ENCODE data around the gene NIPAL1.

NIPAL1 gene

DNA sequence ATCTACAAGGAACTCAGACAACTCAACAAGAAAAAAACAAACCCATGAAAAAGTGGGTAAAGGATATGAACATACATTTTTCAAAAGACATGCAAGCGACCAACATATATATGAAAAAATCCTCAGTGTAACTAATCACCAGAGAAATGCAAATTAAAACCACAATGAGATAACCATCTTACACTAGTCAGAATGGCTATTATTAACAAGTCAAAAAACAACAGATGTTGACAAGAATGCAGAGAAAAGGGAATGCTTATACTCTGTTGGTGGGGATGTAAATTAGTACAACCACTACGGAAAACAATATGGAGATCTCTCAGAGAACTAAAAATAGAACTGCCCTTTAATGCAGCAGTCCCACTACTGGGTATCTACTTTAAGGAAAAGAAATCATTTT, 12.1 kb downstream of the NIPAL1 start:
- DNase-seq, result no peak

GRCh38 chr4:48030470-48030869, 13.9 kb downstream of the NIPAL1 start:
- DNase-seq, result no peak

- DNase-seq, result no peak
Observed at GRCh38 chr4:48031802-48032525, 15.4 kb downstream of the NIPAL1 start.

DNA sequence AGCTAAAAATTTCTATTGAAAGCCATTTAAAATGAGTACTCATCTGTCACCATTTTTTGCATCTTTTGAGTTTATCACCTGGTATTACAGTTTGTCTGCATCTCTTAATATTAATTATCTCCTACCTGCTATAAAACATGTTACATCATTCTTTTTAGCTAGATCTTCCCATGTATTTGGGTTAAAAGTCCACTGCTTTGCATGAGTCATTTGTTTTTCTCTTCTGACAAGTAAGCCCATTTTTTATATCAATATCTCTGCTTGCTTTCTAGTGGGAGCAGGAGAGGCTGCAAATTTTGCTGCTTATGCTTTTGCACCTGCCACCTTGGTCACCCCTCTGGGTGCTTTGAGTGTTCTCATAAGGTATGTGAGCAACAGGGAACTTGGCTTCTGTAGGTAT, 16.1 kb downstream of the NIPAL1 start:
- DNase-seq, result no peak

GRCh38 chr4:48033412-48033811, 16.8 kb downstream of the NIPAL1 start:
- no peak for DNase-seq

DNA sequence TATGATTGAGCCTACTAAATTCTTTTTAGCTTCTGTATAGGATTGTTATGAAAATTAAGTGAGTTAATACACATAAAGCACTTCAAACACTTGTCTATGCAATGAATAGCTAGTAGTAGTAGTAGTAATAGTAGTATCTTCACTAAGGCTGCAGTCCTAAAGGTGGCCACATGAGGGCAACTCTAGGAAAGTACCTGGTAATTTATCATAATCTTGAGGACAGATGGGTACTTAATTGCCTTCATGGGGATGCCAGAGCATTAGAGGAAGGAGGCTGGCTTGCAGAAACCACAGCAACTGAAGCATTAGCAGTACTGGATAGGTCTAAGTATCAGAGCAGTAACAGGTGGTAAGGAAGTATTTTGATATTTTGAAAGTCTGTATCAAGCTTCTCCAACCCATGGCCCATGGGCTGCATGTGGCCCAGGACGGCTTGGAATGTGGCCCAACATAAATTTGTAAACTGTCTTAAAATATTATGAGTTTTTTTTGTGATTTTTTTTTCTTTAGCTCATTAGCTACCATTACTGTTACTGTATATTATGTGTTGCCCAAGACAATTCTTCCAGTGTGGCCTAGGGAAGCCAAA, 17.3 kb downstream of the NIPAL1 start:
- no peak for DNase-seq

GRCh38 chr4:48035952-48036351, 19.4 kb downstream of the NIPAL1 start:
- DNase-seq, result no peak

- DNase-seq, result no peak
Observed at GRCh38 chr4:48037117-48037462, 20.5 kb downstream of the NIPAL1 start.

DNA sequence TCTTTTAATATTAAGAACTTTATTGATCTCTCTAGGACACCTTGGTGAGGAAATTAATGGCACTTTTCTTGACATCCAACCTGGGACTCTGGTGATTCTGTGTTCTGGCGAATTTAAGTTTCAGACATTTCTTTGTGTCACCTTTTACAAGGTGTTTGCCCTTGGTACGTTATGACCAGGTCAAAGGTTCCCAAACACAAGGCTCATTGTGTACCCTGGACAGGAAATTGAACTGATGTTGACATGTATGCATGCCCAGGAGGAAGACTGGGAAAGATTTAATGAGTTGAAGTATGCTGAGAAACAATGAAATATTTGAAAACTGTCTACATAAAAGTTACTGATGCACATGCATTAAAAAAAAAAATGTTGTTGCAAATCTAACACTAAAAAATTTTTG, 22.1 kb downstream of the NIPAL1 start:
- DNase-seq, result no peak

DNA sequence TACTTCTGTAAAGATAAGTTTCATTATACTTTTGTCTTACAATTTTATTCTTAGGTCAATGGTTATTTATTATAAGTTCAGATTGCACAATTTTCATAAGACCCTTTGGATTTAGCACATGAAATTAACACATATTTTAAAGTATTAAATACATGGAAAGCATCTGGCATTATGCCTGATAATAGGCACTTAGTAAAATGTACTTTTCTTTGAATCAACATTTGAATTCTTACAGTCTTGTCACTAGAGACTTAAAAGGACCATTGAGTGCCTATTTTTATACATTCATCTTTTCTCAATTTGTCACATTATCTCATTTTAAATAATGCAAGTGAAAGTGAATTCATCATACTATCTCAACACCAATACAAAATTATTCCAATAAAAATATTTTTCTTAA, 23.0 kb downstream of the NIPAL1 start:
- no peak for DNase-seq

DNA sequence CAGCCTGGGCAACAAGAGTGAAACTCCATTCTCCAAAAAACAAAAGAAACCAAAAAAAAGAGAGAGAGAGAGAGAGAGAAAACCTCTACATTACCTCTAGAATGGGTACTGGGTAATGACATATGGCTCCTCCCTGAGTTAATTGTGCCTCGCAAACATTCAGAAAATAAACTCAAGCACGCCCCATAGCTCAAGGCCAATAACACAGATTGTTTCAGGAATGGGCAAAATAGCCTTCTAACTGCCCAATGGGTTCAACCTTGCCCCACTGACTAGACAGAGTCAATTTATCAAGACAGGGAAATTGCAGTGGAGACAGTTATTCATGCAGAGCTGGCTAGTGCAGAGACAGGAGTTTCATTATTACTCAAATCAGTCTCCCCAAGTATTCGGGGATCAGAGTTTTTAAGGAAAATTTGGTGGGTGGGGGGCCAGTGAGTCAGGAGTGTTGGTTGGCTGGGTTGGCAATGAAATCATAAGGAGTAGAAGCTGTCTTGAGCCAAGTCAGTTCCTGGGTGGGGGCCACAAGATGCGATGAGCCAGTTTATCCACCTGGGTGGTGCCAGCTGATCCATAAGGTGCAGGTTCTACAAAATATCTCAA, 25.1 kb downstream of the NIPAL1 start:
- DNase-seq, result no peak

GRCh38 chr4:48042979-48043461, 26.4 kb downstream of the NIPAL1 start:
- no peak for DNase-seq

GRCh38 chr4:48043504-48043903, 26.9 kb downstream of the NIPAL1 start:
- no peak for DNase-seq

DNA sequence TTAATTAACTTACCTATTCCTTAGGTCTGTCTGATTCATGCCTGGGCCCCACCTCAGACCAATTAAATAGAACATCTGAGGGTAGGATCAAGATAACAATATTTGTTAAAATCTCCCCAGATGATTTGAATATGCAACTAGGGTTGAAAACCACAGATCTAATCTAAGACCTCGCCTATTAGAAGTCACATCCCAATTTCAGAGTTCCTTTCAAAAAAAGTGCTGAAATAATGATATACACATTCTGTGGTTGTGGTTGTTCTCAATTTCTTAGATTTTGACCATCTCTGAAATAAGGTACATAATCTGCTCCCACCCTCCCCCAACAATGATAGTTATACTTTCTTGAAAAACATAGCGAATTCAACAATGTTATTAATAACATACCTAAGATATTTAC, 27.7 kb downstream of the NIPAL1 start:
- no peak for DNase-seq

- no peak for DNase-seq
Observed at GRCh38 chr4:48046059-48046458, 29.5 kb downstream of the NIPAL1 start.

DNA sequence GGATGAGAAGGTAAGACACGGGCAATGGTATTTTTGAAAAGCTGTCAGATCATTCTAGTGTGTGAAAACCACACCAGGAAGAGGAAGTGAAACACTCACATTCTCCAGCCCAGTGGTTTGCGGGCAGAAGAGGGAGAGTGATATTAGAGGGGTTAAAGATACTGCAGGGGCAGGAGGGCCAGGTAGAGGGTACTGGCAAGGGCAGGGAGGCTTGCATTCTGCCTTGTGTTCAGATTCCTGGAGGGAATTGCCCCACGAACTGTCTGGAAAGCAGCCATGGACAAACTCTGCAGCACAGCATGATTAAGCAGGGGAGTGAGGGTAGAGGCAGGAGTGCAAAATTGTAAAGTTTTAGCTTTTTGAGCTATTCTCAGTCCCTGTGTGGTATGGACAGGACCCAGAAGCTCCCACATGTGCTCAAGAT, 30.9 kb downstream of the NIPAL1 start:
- no peak for DNase-seq

- DNase-seq, result no peak
Observed at GRCh38 chr4:48047896-48048295, 31.3 kb downstream of the NIPAL1 start.

- DNase-seq, result no peak
Observed at GRCh38 chr4:48049483-48049882, 32.9 kb downstream of the NIPAL1 start.

GRCh38 chr4:48051078-48051477, 34.5 kb downstream of the NIPAL1 start:
- no peak for DNase-seq

- no peak for DNase-seq
Observed at GRCh38 chr4:48058617-48059530, 42.3 kb downstream of the NIPAL1 start.

DNA sequence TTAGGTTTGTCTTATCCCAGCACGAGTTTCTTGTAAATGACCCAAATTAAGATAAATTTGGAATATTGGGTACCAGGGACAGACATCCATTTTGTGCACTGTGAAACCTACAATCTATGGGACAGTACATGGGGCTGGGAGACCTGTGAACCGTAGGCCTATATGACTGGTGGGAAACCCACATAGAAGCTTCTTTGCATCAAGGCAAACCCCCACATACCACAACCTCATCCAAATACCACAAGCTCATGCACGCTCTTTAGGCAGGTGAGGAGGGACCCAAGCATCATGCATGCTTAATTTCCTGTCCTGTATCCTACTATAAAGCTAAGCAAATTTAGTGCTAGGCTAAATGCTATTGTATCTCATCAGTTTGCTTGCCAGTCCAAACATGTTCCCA, 47.8 kb downstream of the NIPAL1 start:
- no peak for DNase-seq

GRCh38 chr4:48065587-48066052, 49.0 kb downstream of the NIPAL1 start:
- DNase-seq, result no peak

DNA sequence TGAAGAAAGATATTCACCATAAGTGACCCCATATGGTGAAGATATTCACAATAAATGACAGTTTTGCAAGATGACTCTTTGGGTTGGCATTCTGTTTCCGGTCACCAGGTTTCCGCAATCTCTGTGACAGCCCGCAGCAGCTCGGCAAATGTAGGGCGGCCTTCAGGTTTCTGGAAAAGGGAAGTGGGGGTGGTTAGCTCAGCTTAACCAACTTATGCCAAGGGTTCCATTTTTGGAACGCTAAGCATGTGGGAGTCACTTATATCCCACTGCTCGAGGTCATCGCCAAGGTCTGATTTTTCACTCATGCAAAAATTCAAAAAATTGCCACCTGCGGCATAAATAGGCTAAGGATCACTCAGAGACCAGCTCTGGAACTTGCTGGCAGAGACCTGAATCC, 51.0 kb downstream of the NIPAL1 start:
- DNase-seq, result no peak

Data from NCI-H1105 (cell line).